Liver (tissue), 3 donors: ENCODE measurements around the gene GAPVD1.

Experiments used
- CTCF ChIP-seq: fragments of 150-350 bp; IDR thresholded peaks from 2 replicates; pipeline ENCODE4 v1.5.1; 2017; ENCODE audit warnings: improper control_type of control experiment, low read depth, low read length; ENCODE audit not compliant: missing input control
- FOXA1 ChIP-seq: IDR thresholded peaks from 2 replicates; pipeline ENCODE4 v1.6.1; 2016; ENCODE audit warnings: antibody characterized with exemption
- GABPA ChIP-seq, 2 donors: IDR thresholded peaks in 1 of 2; conservative IDR thresholded peaks in 1 of 2; 2 replicates each; pipeline ENCODE4 v1.6.1; 2016; ENCODE audit warnings: antibody characterized with exemption in 2 of 2, mild to moderate bottlenecking in 1 of 2, moderate library complexity in 1 of 2
- JUND ChIP-seq, 2 donors: IDR thresholded peaks; 2 replicates each; pipeline ENCODE4 v1.6.1; 2016; ENCODE audit warnings: antibody characterized with exemption in 2 of 2
- RAD21 ChIP-seq, 2 donors: IDR thresholded peaks; 2 replicates each; pipeline ENCODE4 v1.6.1; 2016; ENCODE audit warnings: antibody characterized with exemption in 2 of 2, mild to moderate bottlenecking in 2 of 2
- REST ChIP-seq: IDR thresholded peaks from 2 replicates; pipeline ENCODE4 v1.6.1; 2016; ENCODE audit warnings: antibody characterized with exemption, mild to moderate bottlenecking
- TAF1 ChIP-seq: conservative IDR thresholded peaks from 2 replicates; pipeline ENCODE4 v1.6.1; 2016; ENCODE audit warnings: antibody characterized with exemption, mild to moderate bottlenecking
- YY1 ChIP-seq: IDR thresholded peaks from 2 replicates; pipeline ENCODE4 v1.6.1; 2016; ENCODE audit warnings: antibody characterized with exemption, mild to moderate bottlenecking
- donor health status: healthy.
- donor health status: healthy.

GRCh38 chr9:125321496-125321895, 59.9 kb downstream of the GAPVD1 start:
- TF ChIP-seq CTCF (no peak), REST (no peak), FOXA1 (no peak), RAD21 (IDR thresholded peaks at IDR 0.05) (no peak), GABPA (IDR thresholded peaks at IDR 0.05 in 1 of 2, conservative IDR thresholded peaks at IDR 0.05 in 1 of 2) (no peak), YY1 (no peak), TAF1 (no peak), JUND (IDR thresholded peaks at IDR 0.05) (no peak)
